Left ventricle myocardium inferior (tissue), 1 donor: ENCODE data around the gene CLMN. TPM values are rescaled to one million over a fixed set of nuclear protein-coding genes. Genes with fewer than 3 reads are reported as not detected.

Experiments used
- DNase-seq: peaks from one replicate; pipeline ENCODE4 v3.0.0-alpha.2; 2020
- H3K27ac ChIP-seq: fragments of 200-600 bp; replicated peaks from 2 replicates; pipeline ENCODE4 v1.8.0; 2021
- H3K27me3 ChIP-seq: fragments of 200-600 bp; 2 replicates; pipeline ENCODE4 v1.8.0; 2021; ENCODE audit warnings: low read depth
- H3K36me3 ChIP-seq: fragments of 200-600 bp; 2 replicates; pipeline ENCODE4 v1.8.0; 2021
- H3K4me1 ChIP-seq: fragments of 200-600 bp; 2 replicates; pipeline ENCODE4 v1.8.0; 2021
- H3K4me3 ChIP-seq: fragments of 200-600 bp; 2 replicates; pipeline ENCODE4 v1.8.0; 2021; ENCODE audit warnings: mild to moderate bottlenecking, moderate library complexity
- H3K9me3 ChIP-seq: fragments of 200-600 bp; replicated peaks from 2 replicates; pipeline ENCODE4 v1.8.0; 2021
- intact Hi-C: fragments of 100-400 bp; cut with micrococcal nuclease; formaldehyde crosslinking; loops from one replicate; pipeline ENCODE4 v1.11.0; 2022
- total RNA-seq: library from RNA; stranded (reverse); fragmentation: NEBNext Ultra II Directional; extraction: Animal tissue kit (Norgen Biotek cat#: 25700); gene quantifications from one replicate; pipeline ENCODE4 v1.2.1, GENCODE V29; 2021
- TF ChIP-seq, protein P1 (sequence below): fragments of 200-600 bp; IDR thresholded peaks from 2 replicates; pipeline ENCODE4 v1.8.0; 2021; ENCODE audit warnings: antibody characterized with exemption, mild to moderate bottlenecking, borderline replicate concordance
- donor health status: DM: no; HTN: yes; CAD: no; lungs with severe emphysema.

CLMN gene
- total RNA-seq, 1 donor from 2014 or later = 3.7 TPM

DNA sequence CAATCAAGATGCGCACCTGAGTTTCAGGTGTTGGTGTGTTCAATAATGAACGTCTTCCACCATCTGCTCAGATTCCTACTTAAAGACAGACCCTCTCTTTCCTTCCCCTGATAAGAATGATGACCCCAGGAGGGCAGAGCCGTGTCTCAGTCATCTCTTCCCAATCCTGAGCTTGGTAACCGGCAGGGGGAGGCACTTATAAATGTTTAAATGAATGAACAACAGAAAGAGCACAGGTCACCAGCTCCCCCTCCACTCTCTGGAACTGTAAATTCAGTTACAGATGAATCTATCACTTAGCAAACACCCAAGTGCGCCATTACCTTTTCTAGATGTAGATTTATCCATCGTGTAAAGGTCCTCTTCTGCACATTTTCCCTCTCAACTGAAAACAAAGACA, 90.0 kb downstream of the CLMN start:
- TF ChIP-seq, protein P1, sequence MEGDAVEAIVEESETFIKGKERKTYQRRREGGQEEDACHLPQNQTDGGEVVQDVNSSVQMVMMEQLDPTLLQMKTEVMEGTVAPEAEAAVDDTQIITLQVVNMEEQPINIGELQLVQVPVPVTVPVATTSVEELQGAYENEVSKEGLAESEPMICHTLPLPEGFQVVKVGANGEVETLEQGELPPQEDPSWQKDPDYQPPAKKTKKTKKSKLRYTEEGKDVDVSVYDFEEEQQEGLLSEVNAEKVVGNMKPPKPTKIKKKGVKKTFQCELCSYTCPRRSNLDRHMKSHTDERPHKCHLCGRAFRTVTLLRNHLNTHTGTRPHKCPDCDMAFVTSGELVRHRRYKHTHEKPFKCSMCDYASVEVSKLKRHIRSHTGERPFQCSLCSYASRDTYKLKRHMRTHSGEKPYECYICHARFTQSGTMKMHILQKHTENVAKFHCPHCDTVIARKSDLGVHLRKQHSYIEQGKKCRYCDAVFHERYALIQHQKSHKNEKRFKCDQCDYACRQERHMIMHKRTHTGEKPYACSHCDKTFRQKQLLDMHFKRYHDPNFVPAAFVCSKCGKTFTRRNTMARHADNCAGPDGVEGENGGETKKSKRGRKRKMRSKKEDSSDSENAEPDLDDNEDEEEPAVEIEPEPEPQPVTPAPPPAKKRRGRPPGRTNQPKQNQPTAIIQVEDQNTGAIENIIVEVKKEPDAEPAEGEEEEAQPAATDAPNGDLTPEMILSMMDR = no peak
- Histone ChIP-seq H3K36me3 (peaks cover 7% of the 10 kb centered on the region), H3K27me3 (peaks cover 14% of the 10 kb centered on the region), H3K27ac (no peak overlapping the region), H3K4me3 (no peak overlapping the region), H3K4me1 (peaks cover 31% of the 10 kb centered on the region), H3K9me3 (no peaks in the 10 kb centered on the region)
- no peak for DNase-seq
- intact Hi-C loops = no loop called here

DNA sequence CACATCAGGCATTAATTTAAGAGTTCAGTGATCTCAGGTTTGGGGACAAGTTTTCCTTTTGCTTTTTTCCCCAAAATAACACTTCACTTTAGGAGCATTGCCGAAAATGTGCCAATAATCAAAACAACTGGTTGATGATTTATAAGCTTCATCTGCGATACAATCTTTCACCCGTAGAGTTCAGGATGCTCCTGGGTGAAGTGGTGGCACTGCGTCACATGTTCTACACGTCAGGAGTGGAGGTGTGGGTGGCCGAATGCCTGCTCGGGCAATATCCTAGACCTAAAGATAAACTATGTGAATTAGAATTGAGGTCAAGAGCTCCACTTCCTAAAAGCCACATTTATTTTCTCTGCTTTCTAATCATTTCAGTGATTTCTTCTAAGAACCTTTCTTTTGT, 91.5 kb downstream of the CLMN start:
- intact Hi-C loops = no loop called here
- Histone ChIP-seq H3K4me3 (no peak overlapping the region), H3K4me1 (peaks cover 34% of the 10 kb centered on the region), H3K36me3 (peaks cover 7% of the 10 kb centered on the region), H3K9me3 (no peaks in the 10 kb centered on the region), H3K27ac (no peak overlapping the region), H3K27me3 (peaks cover 14% of the 10 kb centered on the region)
- TF ChIP-seq, protein P1 = no peak
- no peak for DNase-seq

DNA sequence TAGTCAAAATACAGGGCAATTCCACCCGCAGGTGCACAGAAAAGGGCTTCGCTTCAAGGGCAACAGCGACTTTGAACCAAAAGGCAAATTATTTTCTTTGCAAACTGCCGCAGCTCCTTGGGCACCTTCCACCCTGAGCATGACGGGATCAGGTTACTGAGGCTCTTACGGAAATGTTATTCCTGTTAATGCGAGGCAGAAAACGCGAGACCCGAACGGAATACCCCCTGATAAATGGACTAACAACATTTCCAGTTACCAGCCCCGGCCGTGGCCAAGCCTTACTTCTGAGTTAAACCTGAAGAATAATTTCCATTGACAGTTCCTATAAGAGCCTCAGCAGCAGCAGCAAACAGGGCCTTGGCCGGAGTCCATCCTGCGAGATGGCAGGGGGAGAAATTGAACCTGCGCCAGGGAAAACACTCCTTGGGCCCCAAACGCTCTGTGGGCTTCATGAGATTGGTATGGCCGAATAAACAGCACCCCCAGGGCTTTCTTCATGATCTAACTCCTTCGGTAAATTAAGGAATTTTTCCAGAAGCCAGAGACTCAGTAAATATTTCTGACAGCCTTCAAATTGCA, 92.3 kb downstream of the CLMN start:
- DNase-seq = no peak
- H3K27ac ChIP-seq = no peak overlapping the region
- H3K4me3 ChIP-seq = no peak overlapping the region
- intact Hi-C loops = no loop called here
- TF ChIP-seq, protein P1 = no peak
- peaks cover 35% of the 10 kb centered on the region for H3K4me1 ChIP-seq
- H3K27me3 ChIP-seq = peaks cover 14% of the 10 kb centered on the region
- no peaks in the 10 kb centered on the region for H3K9me3 ChIP-seq
- H3K36me3 ChIP-seq = peaks cover 10% of the 10 kb centered on the region

- Histone ChIP-seq H3K27ac (no peak overlapping the region), H3K27me3 (peaks cover 14% of the 10 kb centered on the region), H3K9me3 (no peaks in the 10 kb centered on the region), H3K4me3 (no peak overlapping the region), H3K36me3 (peaks cover 10% of the 10 kb centered on the region), H3K4me1 (peaks cover 30% of the 10 kb centered on the region)
- TF ChIP-seq, protein P1 = no peak
- DNase-seq = no peak
- intact Hi-C loops = no loop called here
Observed at GRCh38 chr14:95226801-95227200, 92.9 kb downstream of the CLMN start.

DNA sequence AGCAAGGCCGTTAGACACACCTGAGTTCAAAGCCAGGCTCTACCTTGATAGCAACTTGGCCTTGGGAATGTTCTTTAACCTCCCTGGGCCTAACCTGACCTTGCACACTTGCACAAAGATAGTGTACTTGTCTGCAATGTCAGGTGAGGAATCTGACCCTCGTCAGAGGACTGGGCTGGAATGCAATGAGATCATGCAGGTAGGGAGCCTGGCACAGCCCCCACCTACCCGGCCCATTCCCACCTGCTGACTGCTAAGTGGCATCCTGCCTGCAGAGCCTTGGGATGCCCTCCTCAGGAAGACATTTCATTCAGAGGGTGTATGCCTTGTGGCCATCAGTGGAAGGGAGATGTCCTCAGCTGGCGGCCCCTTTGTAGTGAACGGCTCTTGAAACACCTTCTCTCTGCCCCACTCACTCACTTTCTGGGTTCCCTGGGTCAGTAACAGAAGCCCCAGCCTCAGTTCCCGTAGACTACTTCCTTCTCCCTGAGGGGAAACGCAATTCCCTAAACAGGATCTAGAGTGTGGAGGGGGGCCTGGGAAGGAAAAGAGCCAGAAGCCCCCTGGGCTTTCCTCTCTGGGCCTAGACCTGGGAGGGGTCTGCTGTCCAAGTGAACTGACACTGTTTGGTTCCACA, 94.3 kb downstream of the CLMN start:
- DNase-seq = no peak
- Histone ChIP-seq H3K27me3 (peaks cover 17% of the 10 kb centered on the region), H3K27ac (no peak overlapping the region), H3K9me3 (no peaks in the 10 kb centered on the region), H3K4me3 (no peak overlapping the region), H3K36me3 (peaks cover 19% of the 10 kb centered on the region), H3K4me1 (peaks cover 24% of the 10 kb centered on the region)
- TF ChIP-seq, protein P1 = no peak
- intact Hi-C loops = no loop called here
